HCT116 (cell line): Measurements from ENCODE around the gene NBEAL2. TPM values are rescaled to one million over a fixed set of nuclear protein-coding genes. Genes with fewer than 3 reads are reported as not detected.

ENCODE experiments used
- ATAC-seq: fragments of 200-7000 bp; cut with Tn5 transposase; 2 replicates; pipeline ENCODE4 v1.9.1; 2020; ENCODE audit warnings: mild to moderate bottlenecking, moderate library complexity
- BruUV-seq: library from RNA; stranded (reverse); fragments of 400-500 nt; replicated peaks from 2 replicates; lab custom pipeline; 2021; lab: Mats Ljungman, UMichigan
- CTCF ChIA-PET: fragments of 300-600 bp; sonication (Branson Sonifier 250); formaldehyde crosslinking; loops from one replicate; lab custom pipeline; 2021; ENCODE audit warnings: antibody characterized with exemption; lab: Charles Lee
- POLR2A ChIA-PET: fragments of 300-600, 350-600 bp; sonication (Branson Sonifier 250); formaldehyde crosslinking; loops from one replicate; lab custom pipeline; 2021; ENCODE audit warnings: antibody characterized with exemption; lab: Charles Lee
- RAD21 ChIA-PET, 2 experiments: fragments of 300-600 bp; sonication (Branson Sonifier 250); formaldehyde crosslinking; loops; one replicate each; lab custom pipeline; 2023; ENCODE audit warnings: low total read pairs in 2 of 2; ENCODE audit not compliant: uncharacterized antibody in 2 of 2, unreplicated experiment in 2 of 2, low non-redundant PET in 1 of 2; lab: Charles Lee
- DNase-seq: peaks from one replicate; pipeline ENCODE4 v3.0.0-alpha.2; 2010; ENCODE audit warnings: low read depth, low spot score
- H2AFZ ChIP-seq: fragments of 200-600 bp; shearing (Covaris generic), sonication (generic); 2 replicates; pipeline ENCODE4 v1.6.1; 2017; ENCODE audit warnings: low read depth, mixed run types, mixed read lengths, antibody characterized with exemption, low read length; ENCODE audit not compliant: poor library complexity, severe bottlenecking
- H3K27ac ChIP-seq: 2 replicates; pipeline ENCODE4 v1.5.1; 2012; ENCODE audit warnings: low read depth, low read length
- H3K27me3 ChIP-seq: fragments of 200-600 bp; sonication (generic); 2 replicates; pipeline ENCODE4 v1.6.1; 2016; ENCODE audit warnings: mixed run types, low read length, mixed read lengths; ENCODE audit not compliant: insufficient read depth
- H3K36me3 ChIP-seq, 2 experiments: fragments of 200-500 bp in 1 of 2; fragments of 200-600 bp in 1 of 2; sonication (Bioruptor generic) in 1 of 2; sonication (generic) in 1 of 2; 2 replicates each; pipeline versions ENCODE4 v1.5.1 to v1.6.1; 2014 to 2016; ENCODE audit warnings: low read length in 2 of 2, inconsistent platforms in 1 of 2, mixed read lengths in 1 of 2, mixed run types in 1 of 2; ENCODE audit not compliant: insufficient read depth in 2 of 2, control insufficient read depth in 1 of 2
- H3K4me1 ChIP-seq, 2 experiments: fragments of 200-600 bp in 1 of 2; sonication (generic) in 1 of 2; 2 replicates each; pipeline versions ENCODE4 v1.5.1 to v1.6.1; 2012 to 2017; ENCODE audit warnings: low read length in 2 of 2, inconsistent platforms in 1 of 2, mild to moderate bottlenecking in 1 of 2, mixed read lengths in 1 of 2, mixed run types in 1 of 2, moderate library complexity in 1 of 2; ENCODE audit not compliant: insufficient read depth in 2 of 2, control insufficient read depth in 1 of 2
- H3K4me2 ChIP-seq: fragments of 200-600 bp; sonication (generic); 2 replicates; pipeline ENCODE4 v1.6.1; 2017; ENCODE audit warnings: mixed run types, low read length, mixed read lengths
- H3K4me3 ChIP-seq, 2 experiments: fragments of 200-600 bp in 1 of 2; sonication (generic) in 1 of 2; replicated peaks in 1 of 2; 2 replicates each; pipeline ENCODE4 v1.5.1; 2011 to 2016; ENCODE audit warnings: low read length in 2 of 2, control low read depth in 1 of 2, low read depth in 1 of 2, mild to moderate bottlenecking in 1 of 2, mixed read lengths in 1 of 2, mixed run types in 1 of 2
- H3K79me2 ChIP-seq: fragments of 200-600 bp; sonication (generic); 2 replicates; pipeline ENCODE4 v1.6.1; 2017; ENCODE audit warnings: mild to moderate bottlenecking, mixed run types, low read length, moderate library complexity, mixed read lengths; ENCODE audit not compliant: insufficient read depth
- H3K9ac ChIP-seq: fragments of 200-600 bp; sonication (generic); 2 replicates; pipeline ENCODE4 v1.6.1; 2016; ENCODE audit warnings: low read length, mixed read lengths
- H3K9me2 ChIP-seq: fragments of 200-600 bp; sonication (generic), shearing (Covaris generic); 2 replicates; pipeline ENCODE4 v1.6.1; 2017; ENCODE audit warnings: mixed run types, mild to moderate bottlenecking, moderate library complexity; ENCODE audit not compliant: insufficient read depth
- H3K9me3 ChIP-seq, 2 experiments: fragments of 200-500 bp in 1 of 2; fragments of 200-600 bp in 1 of 2; sonication (Bioruptor generic) in 1 of 2; sonication (generic) in 1 of 2; 2 replicates each; pipeline ENCODE4 v1.6.1; 2014 to 2017; ENCODE audit warnings: low read length in 2 of 2, mixed read lengths in 2 of 2, inconsistent platforms in 1 of 2, low read depth in 1 of 2, mild to moderate bottlenecking in 1 of 2, mixed run types in 1 of 2, moderate library complexity in 1 of 2; ENCODE audit not compliant: control insufficient read depth in 1 of 2, insufficient read depth in 1 of 2
- H4K20me1 ChIP-seq: fragments of 200-600 bp; sonication (generic), shearing (Covaris generic); 2 replicates; pipeline ENCODE4 v1.6.1; 2017; ENCODE audit warnings: mixed run types, mild to moderate bottlenecking, moderate library complexity; ENCODE audit not compliant: insufficient read depth
- ATF3 ChIP-seq: IDR thresholded peaks from 2 replicates; pipeline ENCODE4 v1.6.1; 2012
- CBX3 ChIP-seq: IDR thresholded peaks from 2 replicates; pipeline ENCODE4 v1.6.1; 2012; ENCODE audit warnings: low read depth
- CEBPB ChIP-seq: IDR thresholded peaks from 2 replicates; pipeline ENCODE4 v1.6.1; 2012; ENCODE audit warnings: low read depth
- CTCF ChIP-seq, 3 experiments: fragments of 200-600 bp in 1 of 3; sonication (generic) in 1 of 3; IDR thresholded peaks in 2 of 3; conservative IDR thresholded peaks in 1 of 3; 2 replicates each; pipeline ENCODE4 v1.5.1; 2012 to 2017; ENCODE audit warnings: low read depth in 2 of 3, low read length in 2 of 3, antibody characterized with exemption in 1 of 3, borderline replicate concordance in 1 of 3, control low read depth in 1 of 3, mild to moderate bottlenecking in 1 of 3, mixed read lengths in 1 of 3, mixed run types in 1 of 3, moderate library complexity in 1 of 3; ENCODE audit not compliant: insufficient read depth in 1 of 3
- EGR1 ChIP-seq: IDR thresholded peaks from 2 replicates; pipeline ENCODE4 v1.6.1; 2012; ENCODE audit warnings: low read depth
- ELF1 ChIP-seq: IDR thresholded peaks from 2 replicates; pipeline ENCODE4 v1.6.1; 2012; ENCODE audit warnings: low read depth, borderline replicate concordance
- EZH2 ChIP-seq: fragments of 200-600 bp; sonication (generic); IDR thresholded peaks from 2 replicates; pipeline ENCODE4 v1.6.1; 2017; ENCODE audit warnings: antibody characterized with exemption, mixed run types
- EZH2phosphoT487 ChIP-seq: fragments of 200-600 bp; IDR thresholded peaks from 2 replicates; pipeline ENCODE4 v1.6.1; 2018; ENCODE audit warnings: antibody characterized with exemption, borderline replicate concordance
- FOSL1 ChIP-seq: IDR thresholded peaks from 2 replicates; pipeline ENCODE4 v1.6.1; 2012; ENCODE audit warnings: low read depth
- JUND ChIP-seq: IDR thresholded peaks from 2 replicates; pipeline ENCODE4 v1.6.1; 2012
- MAX ChIP-seq: IDR thresholded peaks from 2 replicates; pipeline ENCODE4 v1.6.1; 2012
- POLR2A ChIP-seq: IDR thresholded peaks from 2 replicates; pipeline ENCODE4 v1.7.0; 2011; ENCODE audit warnings: borderline replicate concordance; ENCODE audit not compliant: insufficient read depth, insufficient read length; ENCODE audit errors: extremely low read depth
- POLR2AphosphoS5 ChIP-seq: IDR thresholded peaks from 2 replicates; pipeline ENCODE4 v1.6.1; 2011; ENCODE audit warnings: mild to moderate bottlenecking, low read depth, low read length, moderate library complexity
- RAD21 ChIP-seq: IDR thresholded peaks from 2 replicates; pipeline ENCODE4 v1.6.1; 2012; ENCODE audit warnings: low read depth, mild to moderate bottlenecking
- SRF ChIP-seq: IDR thresholded peaks from 2 replicates; pipeline ENCODE4 v1.6.1; 2012; ENCODE audit warnings: low read depth
- TCF7L2 ChIP-seq: IDR thresholded peaks from 2 replicates; pipeline ENCODE4 v1.7.0; 2011; ENCODE audit warnings: borderline replicate concordance, inconsistent platforms; ENCODE audit not compliant: insufficient read depth, insufficient read length; ENCODE audit errors: extremely low read depth
- YY1 ChIP-seq: IDR thresholded peaks from 2 replicates; pipeline ENCODE4 v1.6.1; 2011; ENCODE audit warnings: low read length, low read depth, moderate library complexity, mild to moderate bottlenecking; ENCODE audit not compliant: insufficient replicate concordance; ENCODE audit errors: extremely low read depth
- ZFX ChIP-seq: fragments of 450-650 bp; IDR thresholded peaks from 2 replicates; pipeline ENCODE4 v1.6.1; 2017
- ZNF274 ChIP-seq: fragments of 200-500 bp; sonication (Bioruptor generic); IDR thresholded peaks from 2 replicates; pipeline ENCODE4 v1.6.1; 2014; ENCODE audit warnings: mild to moderate bottlenecking, low read depth, low read length, inconsistent platforms
- intact Hi-C: fragments of 100-400 bp; cut with micrococcal nuclease; formaldehyde crosslinking; loops from 2 replicates; pipeline ENCODE4 v1.10.0; 2022
- total RNA-seq: library from RNA; stranded (reverse); gene quantifications from one replicate; pipeline ENCODE4 v1.2.1, GENCODE V29; 2021; ENCODE audit not compliant: unreplicated experiment
- TF ChIP-seq, protein P1 (sequence below): IDR thresholded peaks from 2 replicates; pipeline ENCODE4 v1.6.1; 2011; ENCODE audit warnings: mild to moderate bottlenecking, low read length, moderate library complexity; ENCODE audit not compliant: insufficient replicate concordance; ENCODE audit errors: extremely low read depth

NBEAL2 gene
- total RNA-seq, 1 experiment from 2014 or later, result 72.9 TPM

GRCh38 chr3:47018269-47018611 is 38.8 kb downstream of the NBEAL2 start:
- no peak for TF ChIP-seq POLR2A
- no peak for TF ChIP-seq JUND
- no peak for TF ChIP-seq EZH2
- TF ChIP-seq RAD21, result no peak
- TF ChIP-seq ZNF274, result no peak
- TF ChIP-seq CTCF (IDR thresholded peaks at IDR 0.05 in 2 of 3, conservative IDR thresholded peaks at IDR 0.05 in 1 of 3; ENCODE audit: borderline replicate concordance in 1 of 3, insufficient read depth in 1 of 3, low read depth in 2 of 3, low read length in 2 of 3), result no peak
- TF ChIP-seq FOSL1, result no peak
- no peak for TF ChIP-seq YY1
- no peak for TF ChIP-seq CBX3
- TF ChIP-seq, protein P1, sequence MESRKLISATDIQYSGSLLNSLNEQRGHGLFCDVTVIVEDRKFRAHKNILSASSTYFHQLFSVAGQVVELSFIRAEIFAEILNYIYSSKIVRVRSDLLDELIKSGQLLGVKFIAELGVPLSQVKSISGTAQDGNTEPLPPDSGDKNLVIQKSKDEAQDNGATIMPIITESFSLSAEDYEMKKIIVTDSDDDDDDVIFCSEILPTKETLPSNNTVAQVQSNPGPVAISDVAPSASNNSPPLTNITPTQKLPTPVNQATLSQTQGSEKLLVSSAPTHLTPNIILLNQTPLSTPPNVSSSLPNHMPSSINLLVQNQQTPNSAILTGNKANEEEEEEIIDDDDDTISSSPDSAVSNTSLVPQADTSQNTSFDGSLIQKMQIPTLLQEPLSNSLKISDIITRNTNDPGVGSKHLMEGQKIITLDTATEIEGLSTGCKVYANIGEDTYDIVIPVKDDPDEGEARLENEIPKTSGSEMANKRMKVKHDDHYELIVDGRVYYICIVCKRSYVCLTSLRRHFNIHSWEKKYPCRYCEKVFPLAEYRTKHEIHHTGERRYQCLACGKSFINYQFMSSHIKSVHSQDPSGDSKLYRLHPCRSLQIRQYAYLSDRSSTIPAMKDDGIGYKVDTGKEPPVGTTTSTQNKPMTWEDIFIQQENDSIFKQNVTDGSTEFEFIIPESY, result no peak
- no peak for TF ChIP-seq EGR1
- no peak for TF ChIP-seq POLR2AphosphoS5
- no peak for TF ChIP-seq TCF7L2
- TF ChIP-seq SRF, result no peak
- no peak for TF ChIP-seq ATF3
- TF ChIP-seq EZH2phosphoT487, result no peak
- TF ChIP-seq MAX, result no peak
- no peak for TF ChIP-seq CEBPB
- TF ChIP-seq ELF1, result no peak
- no peak for TF ChIP-seq ZFX
- Histone ChIP-seq H2AFZ (no peak overlapping the region), H3K4me3 (no peak overlapping the region), H3K9me3 (no peaks in the 10 kb centered on the region), H3K4me2 (no peak overlapping the region), H3K9ac (no peak overlapping the region), H3K9me2 (no peaks in the 10 kb centered on the region), H4K20me1 (no peaks in the 10 kb centered on the region), H3K4me1 (peaks cover 0 to 5% of the 10 kb centered on the region in 2 experiments; a peak in 1 of 4 replicates), H3K27ac (no peak overlapping the region), H3K36me3 (peaks cover 3 to 4% of the 10 kb centered on the region in 2 experiments; a peak in 2 of 4 replicates), H3K27me3 (no peaks in the 10 kb centered on the region), H3K79me2 (0 out of 2 replicates have a peak, but pooled peaks cover 1% of the 10 kb centered on the region)
- DNase-seq (no peak), ATAC-seq (peak; percentile 39; the same call in 1 of the 2 replicates)
- no TSS peak for BruUV-seq
- POLR2A ChIA-PET, result interaction anchor here (1.0 kb wide), 1 partner anchor 12 kb away, joined by 3 read pairs; no protein-coding TSS in a partner anchor
- RAD21 ChIA-PET, result no interaction called here
- intact Hi-C loops, result no loop called here
- CTCF ChIA-PET, result no interaction called here
